K562 (cell line): ENCODE data around the gene CLIC1. TPM values are rescaled to one million over a fixed set of nuclear protein-coding genes. Genes with fewer than 3 reads are reported as not detected.

ENCODE experiments used
- BRCA1 ChIP-seq, 2 experiments: fragments of 450-650 bp in 1 of 2; sonication (generic) in 1 of 2; formaldehyde crosslinking in 1 of 2; IDR thresholded peaks; 2 replicates each; pipeline versions ENCODE4 v1.5.0 to v1.6.1; 2017 to 2020; ENCODE audit warnings: mild to moderate bottlenecking in 1 of 2, missing genetic modification reagents in 1 of 2
- CBX3 ChIP-seq, 2 experiments: IDR thresholded peaks; 1 replicate in 1 of 2; 2 replicates in 1 of 2; pipeline ENCODE4 v1.6.1; 2012; ENCODE audit warnings: inconsistent platforms in 2 of 2, low read length in 2 of 2, borderline replicate concordance in 1 of 2, control low read depth in 1 of 2
- CBX5 ChIP-seq: IDR thresholded peaks from 2 replicates; pipeline ENCODE4 v1.6.1; 2014; ENCODE audit warnings: low read depth, borderline replicate concordance
- ELF2 ChIP-seq: fragments of 250-450 bp; sonication (Bioruptor Pico); IDR thresholded peaks from 2 replicates; pipeline ENCODE4 v1.5.0; 2021; ENCODE audit warnings: mild to moderate bottlenecking
- ELF4 ChIP-seq: fragments of 450-650 bp; formaldehyde crosslinking; IDR thresholded peaks from 2 replicates; pipeline ENCODE4 v1.4.0; 2022; ENCODE audit warnings: missing genetic modification characterization
- GABPB2 ChIP-seq: fragments of 250-450 bp; sonication (Bioruptor Pico); conservative IDR thresholded peaks from 2 replicates; pipeline ENCODE4 v1.5.1; 2021; ENCODE audit warnings: mild to moderate bottlenecking
- GTF2B ChIP-seq: IDR thresholded peaks from 2 replicates; pipeline ENCODE4 v1.6.1; 2011; ENCODE audit not compliant: insufficient read length; ENCODE audit errors: extremely low read depth
- GTF2E2 ChIP-seq: fragments of 200-800 bp; sonication (Bioruptor generic); IDR thresholded peaks from 2 replicates; pipeline ENCODE4 v1.6.1; 2016; ENCODE audit warnings: missing genetic modification characterization, missing compliant biosample characterization
- KLF16 ChIP-seq: IDR thresholded peaks from 2 replicates; pipeline ENCODE4 v1.6.1; 2016; ENCODE audit warnings: antibody characterized with exemption
- MAX ChIP-seq: sonication (generic); formaldehyde crosslinking; IDR thresholded peaks from 2 replicates; pipeline ENCODE4 v1.9.0; 2022; ENCODE audit warnings: mild to moderate bottlenecking, missing genetic modification reagents
- MTA1 ChIP-seq: fragments of 450-650 bp; IDR thresholded peaks from 2 replicates; pipeline ENCODE4 v1.6.1; 2017; ENCODE audit warnings: borderline replicate concordance
- MYBL2 ChIP-seq, 2 experiments: fragments of 450-650 bp in 1 of 2; sonication (generic) in 1 of 2; formaldehyde crosslinking in 1 of 2; IDR thresholded peaks; 2 replicates each; pipeline versions ENCODE4 v1.6.1 to v1.8.1; 2017 to 2022; ENCODE audit warnings: borderline replicate concordance in 1 of 2, inconsistent platforms in 1 of 2, low read depth in 1 of 2, mild to moderate bottlenecking in 1 of 2, missing genetic modification reagents in 1 of 2, moderate library complexity in 1 of 2
- NCOA4 ChIP-seq: fragments of 450-650 bp; IDR thresholded peaks from 2 replicates; pipeline ENCODE4 v1.6.1; 2018; ENCODE audit warnings: mild to moderate bottlenecking; ENCODE audit not compliant: partially characterized antibody
- NRF1 ChIP-seq, 2 experiments: fragments of 450-650 bp; IDR thresholded peaks in 1 of 2; conservative IDR thresholded peaks in 1 of 2; 2 replicates each; pipeline ENCODE4 v1.6.1; 2014; ENCODE audit warnings: mild to moderate bottlenecking in 2 of 2
- PML ChIP-seq: IDR thresholded peaks from 2 replicates; pipeline ENCODE4 v1.6.1; 2012; ENCODE audit warnings: low read length, inconsistent platforms
- RBFOX2 ChIP-seq: fragments of 200-400 bp; formaldehyde crosslinking; IDR thresholded peaks from 2 replicates; pipeline ENCODE4 v1.6.1; 2017; ENCODE audit warnings: low read depth, mild to moderate bottlenecking, low read length, moderate library complexity
- SMARCA5 ChIP-seq: fragments of 450-650 bp; IDR thresholded peaks from 2 replicates; pipeline ENCODE4 v1.6.1; 2016
- SNAPC5 ChIP-seq: fragments of 250-450 bp; sonication (Bioruptor Pico); IDR thresholded peaks from 2 replicates; pipeline ENCODE4 v1.8.0; 2021; ENCODE audit warnings: moderate library complexity, mild to moderate bottlenecking, inconsistent platforms
- TAF15 ChIP-seq: fragments of 200-400 bp; formaldehyde crosslinking; IDR thresholded peaks from 2 replicates; pipeline ENCODE4 v1.6.1; 2017; ENCODE audit warnings: mild to moderate bottlenecking, low read depth, low read length, moderate library complexity
- TCF15 ChIP-seq: fragments of 250-450 bp; sonication (Bioruptor Pico); IDR thresholded peaks from 2 replicates; pipeline ENCODE4 v1.8.0; 2022; ENCODE audit warnings: moderate library complexity, mild to moderate bottlenecking, inconsistent platforms
- XRCC3 ChIP-seq: fragments of 450-650 bp; IDR thresholded peaks from 2 replicates; pipeline ENCODE4 v1.6.1; 2017; ENCODE audit warnings: mild to moderate bottlenecking, moderate library complexity
- ZNF212 ChIP-seq: fragments of 450-650 bp; formaldehyde crosslinking; IDR thresholded peaks from 2 replicates; pipeline ENCODE4 v1.4.0; 2020; ENCODE audit warnings: mild to moderate bottlenecking
- ZNF384 ChIP-seq: IDR thresholded peaks from 2 replicates; pipeline ENCODE4 v1.6.1; 2012; ENCODE audit warnings: low read depth, low read length, improper control_type of control experiment
- ZNF408 ChIP-seq: fragments of 250-450 bp; sonication (Bioruptor Pico); IDR thresholded peaks from 2 replicates; pipeline ENCODE4 v1.4.0; 2020; ENCODE audit warnings: low read depth, mild to moderate bottlenecking, moderate library complexity
- ZNF444 ChIP-seq: fragments of 250-450 bp; sonication (Bioruptor Pico); IDR thresholded peaks from 2 replicates; pipeline ENCODE4 v1.4.0; 2020; ENCODE audit warnings: mild to moderate bottlenecking, moderate library complexity
- ZNF449 ChIP-seq: fragments of 250-450 bp; sonication (Bioruptor Pico); IDR thresholded peaks from 2 replicates; pipeline ENCODE4 v1.8.0; 2022; ENCODE audit warnings: moderate library complexity, mild to moderate bottlenecking, inconsistent platforms
- ZNF707 ChIP-seq: fragments of 250-450 bp; sonication (Bioruptor Pico); conservative IDR thresholded peaks from 2 replicates; pipeline ENCODE4 v1.8.0; 2022; ENCODE audit warnings: inconsistent platforms, mild to moderate bottlenecking, moderate library complexity
- ZNF77 ChIP-seq: fragments of 250-450 bp; sonication (Bioruptor Pico); IDR thresholded peaks from 2 replicates; pipeline ENCODE4 v1.5.0; 2020
- polyA plus RNA-seq, 8 experiments: library from polyadenylated mRNA; depleted of rRNA in 4 of 8; stranded (reverse) in 5 of 8; unstranded in 3 of 8; fragments of >200 nt; fragmentation: Nextera tagmentation in 2 of 8; fragmentation: Illumina TruSeq in 1 of 8; extraction: Ambion mirVana in 2 of 8; extraction: Trizol in 1 of 8; gene quantifications; 2 replicates each; pipeline versions ENCODE4 v1.2.1 to v1.2.3, GENCODE V29; 2011 to 2014; ENCODE audit warnings: inconsistent platforms in 1 of 8, missing spikeins in 1 of 8
- total RNA-seq, 7 experiments: library from RNA; depleted of rRNA in 6 of 7; stranded (reverse); fragments of >200 nt in 6 of 7; fragmentation: Illumina TruSeq in 2 of 7; extraction: Trizol in 2 of 7; gene quantifications; 2 replicates each; pipeline versions ENCODE4 v1.2.1 to v1.2.3, GENCODE V29; 2011 to 2021; ENCODE audit warnings: low replicate concordance in 1 of 7

CLIC1 gene
- total and polyA plus RNA-seq, 9 of the 15 experiments (the other 6 are each of a cell fraction or from before 2014, with no cell fraction given): 1,267 to 2,419 (median 1,808) TPM

- no peak for TF ChIP-seq GTF2E2 (tag)
- no peak for TF ChIP-seq MTA1
- no peak for TF ChIP-seq CBX3 (IDR thresholded peaks at IDR 0.05; ENCODE audit: borderline replicate concordance in 1 of 2, low read length in 2 of 2)
- TF ChIP-seq GABPB2 (CRISPR knock-in tag): no peak
- TF ChIP-seq MYBL2 (IDR thresholded peaks at IDR 0.05; ENCODE audit: low read depth): no peak
- no peak for TF ChIP-seq MYBL2 (CRISPR knock-in tag; IDR thresholded peaks at IDR 0.05; ENCODE audit: borderline replicate concordance)
- no peak for TF ChIP-seq NRF1 (conservative IDR thresholded peaks at IDR 0.05 in 1 of 2, IDR thresholded peaks at IDR 0.05 in 1 of 2)
- TF ChIP-seq ELF2 (CRISPR knock-in tag): no peak
- no peak for TF ChIP-seq ZNF449 (CRISPR knock-in tag)
- TF ChIP-seq ZNF212: no peak
- TF ChIP-seq TCF15: no peak
- TF ChIP-seq CBX5: no peak
- TF ChIP-seq MAX (CRISPR knock-in tag): peak; percentile 46; the same call in 1 of the 2 replicates
- TF ChIP-seq ELF4 (CRISPR knock-in tag): no peak
- TF ChIP-seq GTF2B: no peak
- TF ChIP-seq XRCC3: no peak
- TF ChIP-seq PML: no peak
- TF ChIP-seq TAF15: no peak
- no peak for TF ChIP-seq ZNF444
- no peak for TF ChIP-seq ZNF707 (CRISPR knock-in tag)
- no peak for TF ChIP-seq SMARCA5
- peak; percentile 59 for TF ChIP-seq RBFOX2
- TF ChIP-seq ZNF408: no peak
- no peak for TF ChIP-seq NCOA4
- TF ChIP-seq KLF16: no peak
- no peak for TF ChIP-seq SNAPC5 (CRISPR knock-in tag)
- no peak for TF ChIP-seq ZNF77
- TF ChIP-seq ZNF384: no peak
- TF ChIP-seq BRCA1 (IDR thresholded peaks at IDR 0.05): no peak
- TF ChIP-seq BRCA1 (CRISPR knock-in tag; IDR thresholded peaks at IDR 0.05): no peak
Measured at GRCh38 chr6:31723245-31723979, 12.9 kb downstream of the CLIC1 start, which contains the start of gene MPIG6B (continued).
